ENCODE data around the gene ZSWIM6. TPM values are rescaled to one million over a fixed set of nuclear protein-coding genes. Genes with fewer than 3 reads are reported as not detected.
A peak's percentile ranks its signal among the peaks of the same experiment; 100 is the strongest.

Gene ZSWIM6
- total and polyA plus RNA-seq, 2 experiments from 2014 or later = 3.9 to 6.0 TPM

GRCh38 chr5:61455179-61456006 lies 123.3 kb downstream of the ZSWIM6 start:
- no peaks in the 10 kb centered on the region for H4K20me1 ChIP-seq (replicated peaks; ENCODE audit: insufficient read depth)
- no peaks in the 10 kb centered on the region for H3K27me3 Mint-ChIP-seq (ENCODE audit: insufficient read depth, low read depth, poor library complexity)
- no peaks in the 10 kb centered on the region for H3K36me3 Mint-ChIP-seq (ENCODE audit: low read depth)
- no peaks in the 10 kb centered on the region for H3K9me2 ChIP-seq (ENCODE audit: insufficient read depth)
- peaks cover 18% of the 10 kb centered on the region for H3K4me1 Mint-ChIP-seq
- H3K27me3 ChIP-seq (ENCODE audit: insufficient read depth) = no peaks in the 10 kb centered on the region
- no peaks in the 10 kb centered on the region for H3F3A ChIP-seq (replicated peaks; ENCODE audit: low read depth)
- no peaks in the 10 kb centered on the region for H3K9me3 Mint-ChIP-seq
- peaks cover 18% of the 10 kb centered on the region for H3K4me1 ChIP-seq (ENCODE audit: insufficient read depth)
- DNase-seq (ENCODE audit: low spot score) (peak; percentile 32), ATAC-seq (peak; percentile 87)
- peak overlapping the region; percentile 81 for H3K27ac Mint-ChIP-seq
- H2AFZ ChIP-seq = no peak overlapping the region
- H3K4me2 ChIP-seq = peak overlapping the region; percentile 61
- no peak overlapping the region for H3K27ac ChIP-seq (ENCODE audit: low read depth)
- peak overlapping the region; percentile 50; the same call in 1 of the 3 replicates for H3K4me3 Mint-ChIP-seq
- H3K36me3 ChIP-seq (ENCODE audit: insufficient read depth) = no peaks in the 10 kb centered on the region
- no peak overlapping the region for H3K4me3 ChIP-seq
- H3K79me2 ChIP-seq (replicated peaks; ENCODE audit: insufficient read depth) = peaks cover 3% of the 10 kb centered on the region; the same call in 1 of the 2 replicates
- TF ChIP-seq ZNF114 (CRISPR knock-in tag; IDR thresholded peaks at IDR 0.05) (no peak), ZNF462 (CRISPR knock-in tag; IDR thresholded peaks at IDR 0.05) (no peak), ZNF331 (CRISPR knock-in tag; IDR thresholded peaks at IDR 0.05; ENCODE audit: low read depth) (no peak), STAT1 (IDR thresholded peaks at IDR 0.05; ENCODE audit: unreplicated experiment) (no peak), CTCF (conservative IDR thresholded peaks at IDR 0.05; ENCODE audit: low read depth in 2 of 2) (no peak), ETS1 (IDR thresholded peaks at IDR 0.05) (no peak), EZH2phosphoT487 (IDR thresholded peaks at IDR 0.05; ENCODE audit: unreplicated experiment) (no peak), POLR2AphosphoS5 (IDR thresholded peaks at IDR 0.05; ENCODE audit: low read depth) (no peak), CREB1 (CRISPR knock-in tag; IDR thresholded peaks at IDR 0.05; ENCODE audit: low read depth) (no peak), JUNB (IDR thresholded peaks at IDR 0.05; ENCODE audit: unreplicated experiment) (no peak), NANOG (IDR thresholded peaks at IDR 0.05; ENCODE audit: borderline replicate concordance) (no peak), EZH2 (IDR thresholded peaks at IDR 0.05; ENCODE audit: low read depth, unreplicated experiment) (no peak), REST (IDR thresholded peaks at IDR 0.05; ENCODE audit: unreplicated experiment) (no peak)

Data from GM23338 (cell line).